CD4-positive, alpha-beta T cell treated with Interleukin-15 for 4 hours (primary cell): ENCODE results near the gene INTS11.
A peak's percentile ranks its signal among the peaks of the same experiment; 100 is the strongest.
"Not testable (repeated sequence)": the region's sequence is repeated elsewhere in the genome, so short reads cannot be mapped to it uniquely, and the experiment has no call there.

Experiments
- DNase-seq: peaks from one replicate; pipeline ENCODE4 v3.0.0-alpha.2; 2020; ENCODE audit warnings: low spot score

The INTS11 gene

GRCh38 chr1:1324524-1325287 lies at the start of gene INTS11, which contains the start of gene CPTP:
INTS11 (minus strand) TSS chr1:1324660; CDS start chr1:1324608, 52 bp downstream.
CPTP (plus strand) TSS chr1:1324802; CDS start chr1:1326911, 2,109 bp downstream.
- peak; percentile 95 for DNase-seq

GRCh38 chr1:1373815-1374588 lies 49.5 kb upstream of the INTS11 start:
- no peak for DNase-seq

- DNase-seq, result no peak
Measured at GRCh38 chr1:1373051-1373814, 48.8 kb upstream of the INTS11 start.

DNA sequence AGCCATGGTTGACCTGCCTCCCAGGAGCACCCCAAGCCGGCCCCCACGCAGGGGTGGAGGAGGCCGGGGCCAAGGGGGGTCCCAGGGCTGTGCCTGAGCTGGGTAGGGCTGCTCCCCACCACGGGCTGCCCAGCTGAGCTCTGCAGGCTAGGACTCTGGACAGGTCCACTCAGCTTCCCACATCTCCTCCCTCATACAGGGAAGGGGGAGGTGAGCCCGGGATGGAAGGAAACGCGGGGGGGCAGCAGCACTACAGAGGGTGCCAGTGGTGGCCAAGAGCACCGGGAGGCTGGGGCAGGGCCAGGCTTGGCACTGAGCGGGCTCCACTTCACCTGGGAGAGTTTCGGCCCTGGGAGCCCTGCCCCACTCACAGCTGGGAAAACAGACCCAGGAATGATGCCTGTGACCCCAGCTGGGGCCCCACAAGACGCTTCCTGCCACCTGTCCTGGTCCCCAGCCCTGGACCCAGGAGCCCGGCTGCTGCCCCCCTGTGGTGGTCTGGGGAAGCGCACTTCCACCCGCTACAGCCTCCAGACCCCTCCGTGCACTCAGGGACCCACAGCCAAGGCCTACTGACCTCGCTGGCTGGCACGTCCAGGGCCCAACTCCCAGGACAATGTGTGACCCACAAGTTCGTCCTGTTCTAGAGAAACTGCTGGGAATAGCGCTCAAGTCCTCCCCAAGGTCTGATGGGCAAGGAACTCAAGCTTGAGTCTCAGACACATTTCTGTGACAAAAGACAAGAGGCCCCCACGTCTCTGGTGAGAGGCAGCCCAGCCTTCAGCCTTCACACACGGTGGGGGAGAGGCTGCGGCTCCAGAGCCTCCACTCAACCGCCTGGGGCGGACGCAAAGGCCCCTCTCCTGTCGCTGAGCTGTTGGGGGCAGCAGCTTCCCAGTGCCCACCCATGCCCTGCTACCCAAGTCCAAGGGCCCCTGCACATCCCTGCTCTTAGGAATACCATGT lies 47.6 kb upstream of the INTS11 start:
- DNase-seq, result peak; percentile 75

DNA sequence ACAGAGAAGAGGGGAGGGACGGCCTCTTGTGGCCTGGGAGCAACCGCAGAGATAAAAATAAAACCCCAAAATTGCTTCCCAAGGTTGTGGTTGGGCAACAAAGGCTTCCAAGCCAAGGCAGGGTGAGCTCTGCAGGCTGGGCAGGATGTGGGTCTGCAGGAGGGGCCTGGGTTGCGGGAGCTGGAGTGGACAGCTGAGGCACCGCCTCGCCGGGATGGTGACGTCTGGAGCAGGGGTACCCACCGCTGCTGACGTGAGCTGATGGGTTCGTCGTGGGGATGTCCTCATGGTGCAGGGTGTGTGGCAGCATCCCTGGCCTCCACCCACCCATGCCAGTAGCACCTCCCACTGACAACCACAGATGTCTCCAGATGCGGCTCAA lies 46.9 kb upstream of the INTS11 start:
- peak; percentile 39 for DNase-seq

DNA sequence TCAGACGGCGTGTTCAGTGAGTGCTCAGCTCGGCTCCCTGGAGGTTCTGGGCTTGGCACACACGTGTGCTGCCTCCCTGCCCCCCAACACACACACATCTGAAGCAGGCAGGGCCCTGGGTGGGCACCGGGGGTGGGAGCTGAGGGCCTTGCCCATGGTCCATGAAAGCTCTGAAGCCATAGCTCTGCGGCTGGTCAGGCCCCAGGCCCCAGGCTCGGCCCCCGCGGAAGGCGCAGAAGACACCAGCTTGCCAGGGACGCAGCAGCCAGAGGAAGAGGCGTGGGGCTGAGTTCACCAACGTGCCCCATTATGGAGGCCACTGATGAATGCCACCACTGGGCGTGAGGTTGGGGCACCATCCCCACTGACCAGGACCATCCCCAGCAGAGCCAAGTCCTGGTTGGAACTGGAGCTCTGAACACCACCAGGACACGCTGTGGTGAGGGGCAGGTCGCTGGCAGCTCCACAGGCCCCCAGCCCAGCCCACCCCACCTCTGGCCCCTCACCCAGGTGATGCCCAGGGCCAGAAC lies 46.4 kb upstream of the INTS11 start:
- DNase-seq, result no peak

DNA sequence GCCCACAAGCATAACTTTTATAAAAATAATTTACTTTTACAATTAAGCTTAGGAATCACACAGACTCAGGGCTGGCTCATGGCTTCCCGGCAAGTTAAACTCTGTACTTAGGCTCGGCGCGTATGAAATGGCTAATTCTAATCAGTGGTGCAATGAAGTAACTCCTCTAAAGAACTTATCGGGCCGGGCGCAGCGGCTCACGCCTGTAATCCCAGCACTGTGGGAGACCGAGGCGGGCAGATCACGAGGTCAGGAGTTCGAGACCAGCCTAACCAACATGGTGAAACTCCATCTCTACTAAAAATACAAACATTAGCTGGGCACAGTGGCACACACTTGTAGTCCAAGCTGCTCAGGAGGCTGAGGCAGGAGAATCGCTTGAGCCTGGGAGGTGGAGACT lies 45.6 kb upstream of the INTS11 start:
- not testable (repeated sequence) for DNase-seq

- no peak for DNase-seq
Measured at GRCh38 chr1:1367315-1367714, 42.9 kb upstream of the INTS11 start.

DNA sequence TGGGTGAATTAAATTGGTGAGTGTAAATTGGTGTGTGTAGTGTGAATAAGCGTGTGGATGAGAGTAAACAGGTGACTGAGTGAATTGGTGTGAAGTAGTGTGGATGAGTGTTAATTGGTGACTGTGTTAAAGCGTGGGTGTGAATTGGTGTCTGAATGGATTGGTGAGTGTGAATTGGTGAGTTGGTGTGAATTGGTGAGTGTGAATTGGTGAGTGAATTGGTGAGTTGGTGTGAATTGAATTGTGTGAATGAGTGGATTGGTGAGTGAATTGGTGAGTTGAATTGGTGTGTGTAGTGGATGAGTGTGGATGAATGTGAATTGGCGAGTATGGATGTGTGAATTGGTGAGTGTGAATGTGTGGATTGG lies 42.2 kb upstream of the INTS11 start:
- DNase-seq, result no peak

- DNase-seq, result no peak
Measured at GRCh38 chr1:1365875-1366698, 41.6 kb upstream of the INTS11 start.

DNA sequence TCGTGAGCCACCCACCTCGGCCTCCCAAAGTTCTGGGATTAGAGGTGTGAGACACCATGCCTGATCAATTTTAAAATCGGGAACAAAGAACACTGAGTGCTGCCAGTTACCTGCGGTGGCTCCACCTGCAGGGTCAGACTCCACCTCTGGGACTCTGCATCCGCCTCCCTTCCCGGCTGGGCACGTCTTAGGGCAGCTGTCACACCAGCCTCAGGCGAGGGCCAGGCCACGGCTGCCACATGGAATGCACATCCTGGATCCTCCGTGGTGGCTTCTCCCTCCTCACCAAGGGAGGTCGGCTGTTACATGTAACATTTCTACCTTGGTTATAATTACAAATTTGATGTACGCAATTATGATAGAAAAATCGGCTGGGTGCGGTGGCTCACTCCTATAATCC lies 39.8 kb upstream of the INTS11 start:
- no peak for DNase-seq

- DNase-seq, result no peak
Measured at GRCh38 chr1:1361982-1362423, 37.5 kb upstream of the INTS11 start.

GRCh38 chr1:1361233-1361981 lies 36.9 kb upstream of the INTS11 start:
- DNase-seq, result no peak

DNA sequence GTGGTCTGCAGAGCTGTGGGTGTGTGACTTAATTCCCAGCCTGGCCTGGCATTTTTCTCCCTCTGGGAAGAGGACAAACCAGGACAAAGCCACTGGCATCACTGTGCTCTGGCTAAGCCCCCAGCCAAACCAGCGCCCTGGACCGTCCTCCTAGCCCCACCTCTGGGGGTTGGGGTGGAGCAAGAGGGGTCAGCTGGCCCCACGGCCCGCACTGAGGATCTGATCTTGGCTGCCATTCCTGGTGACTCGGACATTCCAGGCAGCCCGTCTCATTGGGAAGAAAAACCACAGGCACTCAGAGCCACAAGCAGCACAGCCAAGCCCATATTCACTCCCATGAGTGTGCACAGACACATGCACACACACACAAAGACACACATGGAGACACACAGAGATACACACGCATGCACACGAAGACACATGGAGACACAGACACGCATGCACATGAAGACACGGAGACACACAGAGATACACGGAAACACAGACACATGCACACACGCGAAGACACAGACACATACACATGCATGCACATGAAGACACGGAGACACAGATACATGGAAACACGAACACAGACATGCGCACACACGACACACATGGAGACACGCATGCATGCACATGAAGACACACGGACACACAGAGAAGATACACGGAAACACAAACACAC lies 36.2 kb upstream of the INTS11 start:
- no peak for DNase-seq

- DNase-seq, result no peak
Measured at GRCh38 chr1:1359664-1360468, 35.4 kb upstream of the INTS11 start.

DNA sequence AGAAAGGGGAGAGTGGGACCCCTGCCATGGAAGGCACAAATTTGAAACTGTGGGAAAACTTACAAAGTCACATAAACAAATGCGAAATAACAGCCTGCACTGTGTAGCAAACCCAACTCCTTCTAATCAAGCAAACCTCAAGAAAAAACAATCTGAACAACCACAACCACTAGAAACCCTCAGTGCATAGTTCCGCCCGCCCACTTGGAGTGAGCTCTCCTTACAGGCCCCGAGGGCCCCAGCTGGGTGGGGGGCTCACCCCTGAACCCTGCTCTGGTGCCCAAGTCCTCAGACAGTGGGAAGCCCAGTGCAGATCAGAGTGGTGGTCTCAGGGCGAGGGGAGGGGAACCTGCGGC lies 34.8 kb upstream of the INTS11 start:
- no peak for DNase-seq

GRCh38 chr1:1358433-1359271 lies 34.2 kb upstream of the INTS11 start, which contains the start of gene MXRA8:
MXRA8 (minus strand) TSS chr1:1358555; CDS start chr1:1358504, 51 bp downstream.
- no peak for DNase-seq
